Measurements from ENCODE around the gene PRPS1.
"Not testable (repeated sequence)": the region's sequence is repeated elsewhere in the genome, so short reads cannot be mapped to it uniquely, and the experiment has no call there.

Gene PRPS1

GRCh38 chrX:107675823-107676555 is 47.7 kb downstream of the PRPS1 start:
- DNase-seq: no peak

- no peak for DNase-seq
Measured at GRCh38 chrX:107676559-107677378, 48.5 kb downstream of the PRPS1 start.

- no peak for DNase-seq
Measured at GRCh38 chrX:107677501-107677901, 49.2 kb downstream of the PRPS1 start.

GRCh38 chrX:107677909-107678308 is 49.6 kb downstream of the PRPS1 start:
- no peak for DNase-seq

GRCh38 chrX:107678957-107679740 is 50.8 kb downstream of the PRPS1 start:
- DNase-seq: peak; percentile 41

GRCh38 chrX:107682256-107682655 is 53.9 kb downstream of the PRPS1 start:
- no peak for DNase-seq

- DNase-seq: no peak
Measured at GRCh38 chrX:107683124-107683895, 55.0 kb downstream of the PRPS1 start.

GRCh38 chrX:107683931-107684330 is 55.6 kb downstream of the PRPS1 start:
- DNase-seq: no peak

- no peak for DNase-seq
Measured at GRCh38 chrX:107684956-107685385, 56.7 kb downstream of the PRPS1 start.

GRCh38 chrX:107685586-107685985 is 57.3 kb downstream of the PRPS1 start:
- not testable (repeated sequence) for DNase-seq

- DNase-seq: no peak
Measured at GRCh38 chrX:107686026-107686425, 57.7 kb downstream of the PRPS1 start.

GRCh38 chrX:107686792-107687191 is 58.5 kb downstream of the PRPS1 start:
- no peak for DNase-seq

GRCh38 chrX:107687445-107687844 is 59.1 kb downstream of the PRPS1 start:
- DNase-seq: no peak

- DNase-seq: no peak
Measured at GRCh38 chrX:107691024-107691448, 62.7 kb downstream of the PRPS1 start.

GRCh38 chrX:107699616-107700015 is 71.3 kb downstream of the PRPS1 start:
- DNase-seq: no peak

- no peak for DNase-seq
Measured at GRCh38 chrX:107700317-107700774, 72.0 kb downstream of the PRPS1 start.
